Thoracic aorta (tissue), 2 donors: Measurements from ENCODE around the gene VWA8. TPM values are rescaled to one million over a fixed set of nuclear protein-coding genes. Genes with fewer than 3 reads are reported as not detected.
"Not testable (repeated sequence)": the region's sequence is repeated elsewhere in the genome, so short reads cannot be mapped to it uniquely, and the experiment has no call there.

Experiments
- ATAC-seq: fragments of 150-250 bp; one replicate; pipeline ENCODE4 v1.8.0; 2017; ENCODE audit warnings: low read depth; ENCODE audit not compliant: insufficient number of reproducible peaks, low FRiP score
- DNase-seq: peaks from one replicate; pipeline ENCODE4 v3.0.0-alpha.2; 2020; ENCODE audit warnings: low spot score
- H3K27ac ChIP-seq, 2 donors: fragments of 200-600 bp; sonication (generic); 1 replicate in 1 of 2; 2 replicates in 1 of 2; pipeline ENCODE4 v1.5.1; 2016; ENCODE audit warnings: mild to moderate bottlenecking in 2 of 2, moderate library complexity in 2 of 2
- H3K27me3 ChIP-seq: fragments of 200-600 bp; sonication (generic); replicated peaks from 2 replicates; pipeline ENCODE4 v1.6.0; 2016; ENCODE audit warnings: mild to moderate bottlenecking; ENCODE audit not compliant: insufficient read depth
- H3K36me3 ChIP-seq: fragments of 200-600 bp; sonication (generic); one replicate; pipeline ENCODE4 v1.5.1; 2016
- H3K4me1 ChIP-seq, 2 donors: fragments of 200-600 bp; sonication (generic); 1 replicate in 1 of 2; 2 replicates in 1 of 2; pipeline versions ENCODE4 v1.5.1 to v1.6.0; 2016; ENCODE audit warnings: low read depth in 2 of 2, mild to moderate bottlenecking in 1 of 2; ENCODE audit not compliant: control insufficient read depth in 1 of 2
- H3K4me3 ChIP-seq: fragments of 200-600 bp; sonication (generic); 2 replicates; pipeline ENCODE4 v1.5.1; 2016; ENCODE audit warnings: mild to moderate bottlenecking
- H3K9me3 ChIP-seq: fragments of 200-600 bp; sonication (generic); 2 replicates; pipeline ENCODE4 v1.5.1; 2016
- total RNA-seq, 2 donors: library from RNA; depleted of rRNA; stranded (reverse); fragments of >200 nt; gene quantifications; one replicate each; pipeline versions ENCODE4 v1.1.0 to v1.2.3, GENCODE V29; 2016
- TF ChIP-seq, protein P1 (sequence below): fragments of 200-600 bp; sonication (generic); IDR thresholded peaks from one replicate; pipeline ENCODE4 v1.5.1; 2019; ENCODE audit warnings: antibody characterized with exemption

Gene VWA8
- total RNA-seq, 2 donors from 2014 or later: 19.8 to 25.3 TPM

DNA sequence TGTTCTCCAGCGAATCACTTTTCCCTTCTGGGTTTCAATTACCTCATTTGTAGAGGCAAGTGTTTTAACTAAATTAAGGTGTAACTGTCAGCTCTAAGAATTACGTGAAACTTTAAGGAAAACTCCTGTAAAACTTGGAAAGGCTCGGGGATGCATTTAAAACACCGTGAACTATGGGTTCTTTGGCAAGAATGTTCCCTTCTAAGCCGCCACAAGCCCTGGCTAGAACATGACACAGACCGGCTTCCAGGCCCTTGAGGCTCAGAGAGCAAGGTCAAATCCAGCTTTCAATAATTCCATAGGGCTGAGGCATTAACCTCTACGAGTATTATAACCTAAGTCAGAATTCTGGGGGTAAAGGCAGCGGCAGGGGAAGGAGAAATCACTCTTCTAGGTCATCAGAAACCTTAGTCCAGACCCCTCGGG, 685 bp downstream of the VWA8 start:
- TF ChIP-seq, protein P1, sequence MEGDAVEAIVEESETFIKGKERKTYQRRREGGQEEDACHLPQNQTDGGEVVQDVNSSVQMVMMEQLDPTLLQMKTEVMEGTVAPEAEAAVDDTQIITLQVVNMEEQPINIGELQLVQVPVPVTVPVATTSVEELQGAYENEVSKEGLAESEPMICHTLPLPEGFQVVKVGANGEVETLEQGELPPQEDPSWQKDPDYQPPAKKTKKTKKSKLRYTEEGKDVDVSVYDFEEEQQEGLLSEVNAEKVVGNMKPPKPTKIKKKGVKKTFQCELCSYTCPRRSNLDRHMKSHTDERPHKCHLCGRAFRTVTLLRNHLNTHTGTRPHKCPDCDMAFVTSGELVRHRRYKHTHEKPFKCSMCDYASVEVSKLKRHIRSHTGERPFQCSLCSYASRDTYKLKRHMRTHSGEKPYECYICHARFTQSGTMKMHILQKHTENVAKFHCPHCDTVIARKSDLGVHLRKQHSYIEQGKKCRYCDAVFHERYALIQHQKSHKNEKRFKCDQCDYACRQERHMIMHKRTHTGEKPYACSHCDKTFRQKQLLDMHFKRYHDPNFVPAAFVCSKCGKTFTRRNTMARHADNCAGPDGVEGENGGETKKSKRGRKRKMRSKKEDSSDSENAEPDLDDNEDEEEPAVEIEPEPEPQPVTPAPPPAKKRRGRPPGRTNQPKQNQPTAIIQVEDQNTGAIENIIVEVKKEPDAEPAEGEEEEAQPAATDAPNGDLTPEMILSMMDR: no peak
- H3K27ac ChIP-seq: peak overlapping the region; percentile 77 to 91
- peaks cover 3 to 24% of the 10 kb centered on the region in 2 donors for H3K4me1 ChIP-seq
- H3K36me3 ChIP-seq: no peaks in the 10 kb centered on the region
- no peaks in the 10 kb centered on the region for H3K27me3 ChIP-seq
- H3K9me3 ChIP-seq: no peaks in the 10 kb centered on the region
- peak overlapping the region; percentile 97 for H3K4me3 ChIP-seq
- no peak for DNase-seq
- no peak for ATAC-seq

DNA sequence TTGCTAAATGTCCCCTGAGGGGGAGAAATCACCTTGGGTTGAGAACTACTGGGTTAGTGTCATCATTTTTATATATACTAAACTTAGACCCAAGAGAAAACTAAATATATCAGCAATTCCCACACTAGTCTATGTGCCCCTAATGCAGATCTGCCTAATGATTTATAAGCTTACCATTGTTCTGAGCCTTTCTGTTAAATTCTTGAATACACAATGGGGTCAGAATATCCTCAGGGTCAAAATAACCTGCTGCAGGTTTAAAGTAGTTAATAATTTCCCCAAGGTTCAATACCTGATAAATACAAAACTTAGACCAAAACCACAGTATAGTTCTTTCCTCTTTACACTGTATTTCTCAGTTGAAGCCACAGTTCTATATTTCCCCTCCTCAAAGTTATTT, 4.6 kb downstream of the VWA8 start:
- Histone ChIP-seq H3K4me3 (no peak overlapping the region), H3K4me1 (peaks cover 3 to 17% of the 10 kb centered on the region in 2 donors), H3K36me3 (no peaks in the 10 kb centered on the region), H3K27ac (no peak overlapping the region), H3K27me3 (no peaks in the 10 kb centered on the region), H3K9me3 (no peaks in the 10 kb centered on the region)
- no peak for ATAC-seq
- TF ChIP-seq, protein P1: no peak
- no peak for DNase-seq

DNA sequence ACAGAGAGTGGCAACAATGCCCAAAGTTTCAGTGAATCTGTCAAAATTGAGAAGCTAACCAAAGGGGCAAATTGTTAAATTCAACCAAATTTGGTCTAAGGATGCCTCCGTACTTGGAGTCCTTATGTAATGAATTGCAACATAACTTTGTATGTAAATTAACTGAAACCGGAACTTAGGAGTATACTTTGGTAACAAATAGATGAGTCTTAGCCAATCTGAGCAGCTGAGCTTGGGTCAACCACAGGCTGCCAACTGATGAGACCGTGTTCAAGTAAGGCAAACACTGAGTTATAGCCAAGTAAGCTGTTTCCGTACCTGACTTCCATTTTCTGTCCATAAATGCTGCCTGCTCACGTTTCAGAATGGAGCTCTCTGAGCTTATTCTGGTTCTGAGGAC, 5.3 kb downstream of the VWA8 start:
- no peak overlapping the region for H3K27ac ChIP-seq
- no peak for DNase-seq
- no peak for ATAC-seq
- H3K36me3 ChIP-seq: no peaks in the 10 kb centered on the region
- H3K27me3 ChIP-seq: no peaks in the 10 kb centered on the region
- H3K4me1 ChIP-seq: peaks cover 3 to 15% of the 10 kb centered on the region in 2 donors
- TF ChIP-seq, protein P1: no peak
- H3K9me3 ChIP-seq: no peaks in the 10 kb centered on the region
- no peak overlapping the region for H3K4me3 ChIP-seq

DNA sequence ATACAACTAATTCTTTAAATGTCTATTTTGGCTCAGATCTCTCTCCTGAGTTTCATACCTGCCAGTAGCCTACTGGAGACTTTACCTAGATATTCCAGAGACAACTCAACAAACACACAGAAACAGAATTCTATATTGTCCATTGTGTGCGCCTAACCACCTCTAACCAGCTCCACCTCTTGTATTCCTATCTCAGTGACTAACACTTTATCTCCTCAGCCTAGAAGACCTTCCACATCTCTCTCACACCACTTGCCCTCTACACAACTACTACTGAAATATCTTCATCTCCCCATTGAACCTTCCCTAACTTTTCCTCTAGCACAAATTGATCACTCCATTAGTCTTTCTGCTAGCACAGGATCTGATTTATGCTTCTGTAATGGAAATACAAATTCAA, 6.7 kb downstream of the VWA8 start:
- Histone ChIP-seq H3K27ac (no peak overlapping the region), H3K4me3 (no peak overlapping the region), H3K4me1 (peaks cover 0 to 7% of the 10 kb centered on the region in 2 donors), H3K36me3 (no peaks in the 10 kb centered on the region), H3K9me3 (no peaks in the 10 kb centered on the region), H3K27me3 (no peaks in the 10 kb centered on the region)
- TF ChIP-seq, protein P1: no peak
- DNase-seq: no peak
- ATAC-seq: no peak

DNA sequence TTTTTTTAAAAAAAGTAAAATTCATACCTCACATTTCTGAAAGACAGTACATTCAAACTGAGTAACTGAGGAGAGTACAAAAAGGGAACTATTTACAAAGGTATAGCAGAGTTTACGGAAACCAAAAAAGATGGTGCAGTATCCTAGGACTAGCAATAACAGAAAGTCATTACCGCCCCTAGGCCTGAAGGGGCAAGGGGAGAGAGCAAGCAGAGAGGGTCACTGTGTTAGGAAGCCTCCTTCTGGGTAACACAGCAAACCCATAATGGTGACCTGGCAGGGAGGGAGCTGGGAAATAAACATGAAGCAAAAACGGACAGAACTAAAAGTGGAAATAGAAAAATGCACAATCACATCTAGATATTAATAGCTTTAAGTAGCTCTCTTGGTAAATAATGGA, 8.2 kb downstream of the VWA8 start:
- Histone ChIP-seq H3K4me1 (no peaks in the 10 kb centered on the region), H3K27ac (no peak overlapping the region), H3K27me3 (no peaks in the 10 kb centered on the region), H3K4me3 (no peak overlapping the region), H3K9me3 (no peaks in the 10 kb centered on the region), H3K36me3 (no peaks in the 10 kb centered on the region)
- TF ChIP-seq, protein P1: no peak
- ATAC-seq (no peak), DNase-seq (no peak)

DNA sequence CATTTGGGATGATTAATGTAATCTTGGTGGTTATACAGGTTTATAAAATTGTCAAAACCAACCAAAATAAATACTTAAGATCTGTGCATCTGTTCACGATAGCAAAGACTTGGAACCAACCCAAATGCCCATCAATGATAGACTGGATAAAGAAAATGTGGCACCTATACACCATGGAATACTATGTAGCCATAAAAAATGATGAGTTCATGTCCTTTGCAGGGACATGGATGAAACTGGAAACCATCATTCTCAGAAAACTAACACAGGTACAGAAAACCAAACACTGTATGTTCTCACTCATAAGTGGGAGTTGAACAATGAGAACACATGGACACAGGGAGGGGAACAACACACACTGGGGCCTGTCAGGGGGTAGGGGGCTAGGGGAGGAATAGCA, 11.8 kb downstream of the VWA8 start:
- ATAC-seq, H3K4me1 ChIP-seq, H3K27ac ChIP-seq, H3K4me3 ChIP-seq, DNase-seq, H3K36me3 ChIP-seq, H3K27me3 ChIP-seq: not testable (repeated sequence)
- peaks cover 12% of the 10 kb centered on the region for H3K9me3 ChIP-seq
